Osteoblast (primary cell): ENCODE measurements around the gene FAF1. TPM values are rescaled to one million over a fixed set of nuclear protein-coding genes. Genes with fewer than 3 reads are reported as not detected.

Source experiments
- DNase-seq: peaks from one replicate; pipeline ENCODE4 v3.0.0; 2011; ENCODE audit warnings: low spot score, mixed read lengths; ENCODE audit not compliant: insufficient read length; ENCODE audit errors: missing footprints
- H2AFZ ChIP-seq: 2 replicates; pipeline ENCODE4 v1.6.0; 2011; ENCODE audit warnings: mild to moderate bottlenecking, low read length
- H3K27ac ChIP-seq: 2 replicates; pipeline ENCODE4 v1.5.1; 2011; ENCODE audit warnings: mild to moderate bottlenecking, low read depth, low read length, moderate library complexity
- H3K27me3 ChIP-seq: 2 replicates; pipeline ENCODE4 v1.6.0; 2012; ENCODE audit warnings: mild to moderate bottlenecking, control low read depth, inconsistent platforms, low read length, moderate library complexity; ENCODE audit not compliant: insufficient read depth
- H3K36me3 ChIP-seq: 2 replicates; pipeline ENCODE4 v1.5.1; 2011; ENCODE audit warnings: mild to moderate bottlenecking, low read length, control low read depth, moderate library complexity; ENCODE audit not compliant: insufficient read depth
- H3K4me1 ChIP-seq: 2 replicates; pipeline ENCODE4 v1.5.1; 2011; ENCODE audit warnings: mild to moderate bottlenecking, low read length, control low read depth, moderate library complexity; ENCODE audit not compliant: insufficient read depth
- H3K4me2 ChIP-seq: 2 replicates; pipeline ENCODE4 v1.6.0; 2011; ENCODE audit warnings: mild to moderate bottlenecking, low read length; ENCODE audit not compliant: insufficient read depth
- H3K4me3 ChIP-seq: fragments of 200-600 bp; sonication (generic); 3 replicates; pipeline ENCODE4 v1.5.1; 2012; ENCODE audit warnings: mild to moderate bottlenecking, low read length, inconsistent platforms; ENCODE audit not compliant: insufficient read depth
- H3K79me2 ChIP-seq: 2 replicates; pipeline ENCODE4 v1.6.0; 2012; ENCODE audit warnings: mild to moderate bottlenecking, low read length, control low read depth, inconsistent platforms; ENCODE audit not compliant: insufficient read depth
- H3K9me3 ChIP-seq: 2 replicates; pipeline ENCODE4 v1.5.1; 2011; ENCODE audit warnings: low read depth, low read length, control low read depth
- H4K20me1 ChIP-seq: 2 replicates; pipeline ENCODE4 v1.6.0; 2012; ENCODE audit warnings: mild to moderate bottlenecking, low read length, control low read depth; ENCODE audit not compliant: insufficient read depth
- total RNA-seq: library from RNA; depleted of rRNA; stranded (reverse); fragments of >200 nt; gene quantifications from 2 replicates; pipeline ENCODE4 v1.2.3, GENCODE V29; 2012
- TF ChIP-seq, protein P1 (sequence below): IDR thresholded peaks from 2 replicates; pipeline ENCODE4 v1.5.1; 2011; ENCODE audit warnings: mild to moderate bottlenecking, low read depth, low read length, moderate library complexity; ENCODE audit errors: extremely low read depth

Gene FAF1
- total RNA-seq, 1 donor = 40.5 TPM

DNA sequence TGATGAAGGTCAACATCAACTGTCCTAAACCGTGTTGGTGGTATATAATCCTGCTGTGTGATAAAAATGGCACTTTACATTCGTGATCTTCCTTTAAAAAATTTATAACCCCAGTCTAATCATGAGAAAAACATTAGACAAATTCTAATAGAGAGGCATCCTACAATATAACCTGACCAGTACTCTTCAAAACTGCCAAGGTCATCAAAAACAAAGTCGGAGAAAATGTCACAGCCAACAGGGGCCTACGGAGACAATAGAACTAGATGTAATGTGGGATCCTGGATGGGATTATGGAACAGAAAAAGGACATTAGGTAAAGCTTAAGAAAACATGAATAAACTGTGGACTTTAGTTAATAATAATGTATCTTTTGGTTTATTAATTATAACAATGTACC is 34.9 kb upstream of the FAF1 start:
- DNase-seq = no peak
- no peaks in the 10 kb centered on the region for H3K79me2 ChIP-seq
- H3K4me1 ChIP-seq = peaks cover 3% of the 10 kb centered on the region
- no peak overlapping the region for H2AFZ ChIP-seq
- H3K4me2 ChIP-seq = no peak overlapping the region
- no peaks in the 10 kb centered on the region for H3K36me3 ChIP-seq
- TF ChIP-seq, protein P1, sequence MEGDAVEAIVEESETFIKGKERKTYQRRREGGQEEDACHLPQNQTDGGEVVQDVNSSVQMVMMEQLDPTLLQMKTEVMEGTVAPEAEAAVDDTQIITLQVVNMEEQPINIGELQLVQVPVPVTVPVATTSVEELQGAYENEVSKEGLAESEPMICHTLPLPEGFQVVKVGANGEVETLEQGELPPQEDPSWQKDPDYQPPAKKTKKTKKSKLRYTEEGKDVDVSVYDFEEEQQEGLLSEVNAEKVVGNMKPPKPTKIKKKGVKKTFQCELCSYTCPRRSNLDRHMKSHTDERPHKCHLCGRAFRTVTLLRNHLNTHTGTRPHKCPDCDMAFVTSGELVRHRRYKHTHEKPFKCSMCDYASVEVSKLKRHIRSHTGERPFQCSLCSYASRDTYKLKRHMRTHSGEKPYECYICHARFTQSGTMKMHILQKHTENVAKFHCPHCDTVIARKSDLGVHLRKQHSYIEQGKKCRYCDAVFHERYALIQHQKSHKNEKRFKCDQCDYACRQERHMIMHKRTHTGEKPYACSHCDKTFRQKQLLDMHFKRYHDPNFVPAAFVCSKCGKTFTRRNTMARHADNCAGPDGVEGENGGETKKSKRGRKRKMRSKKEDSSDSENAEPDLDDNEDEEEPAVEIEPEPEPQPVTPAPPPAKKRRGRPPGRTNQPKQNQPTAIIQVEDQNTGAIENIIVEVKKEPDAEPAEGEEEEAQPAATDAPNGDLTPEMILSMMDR = no peak
- H3K9me3 ChIP-seq = no peaks in the 10 kb centered on the region
- no peaks in the 10 kb centered on the region for H3K27me3 ChIP-seq
- H3K27ac ChIP-seq = no peak overlapping the region
- no peaks in the 10 kb centered on the region for H4K20me1 ChIP-seq
- no peak overlapping the region for H3K4me3 ChIP-seq

DNA sequence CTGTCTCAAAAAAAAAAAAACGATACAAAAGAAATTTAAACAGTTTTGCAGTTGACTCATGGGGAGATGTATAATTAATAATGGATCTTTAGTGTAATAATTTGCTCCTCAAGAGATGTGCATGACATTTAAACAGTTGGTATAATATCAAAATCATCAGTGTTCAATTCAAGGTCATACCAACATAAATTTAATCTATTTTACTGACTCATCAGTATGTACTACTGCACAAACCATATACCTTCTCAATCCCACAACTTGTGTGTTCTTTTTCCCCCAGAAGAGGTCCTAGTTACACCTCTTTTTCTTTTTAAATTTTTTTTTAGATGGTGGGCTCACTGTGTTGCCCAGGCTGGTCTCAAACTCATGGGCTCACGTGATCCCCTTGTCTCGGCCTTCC is 33.6 kb upstream of the FAF1 start:
- H3K79me2 ChIP-seq = peaks cover 2% of the 10 kb centered on the region
- H3K27ac ChIP-seq = no peak overlapping the region
- peaks cover 12% of the 10 kb centered on the region for H3K4me1 ChIP-seq
- H3K27me3 ChIP-seq = no peaks in the 10 kb centered on the region
- H2AFZ ChIP-seq = no peak overlapping the region
- TF ChIP-seq, protein P1 = no peak
- H3K4me2 ChIP-seq = no peak overlapping the region
- no peaks in the 10 kb centered on the region for H3K9me3 ChIP-seq
- H3K36me3 ChIP-seq = no peaks in the 10 kb centered on the region
- no peaks in the 10 kb centered on the region for H4K20me1 ChIP-seq
- no peak overlapping the region for H3K4me3 ChIP-seq
- DNase-seq = no peak

DNA sequence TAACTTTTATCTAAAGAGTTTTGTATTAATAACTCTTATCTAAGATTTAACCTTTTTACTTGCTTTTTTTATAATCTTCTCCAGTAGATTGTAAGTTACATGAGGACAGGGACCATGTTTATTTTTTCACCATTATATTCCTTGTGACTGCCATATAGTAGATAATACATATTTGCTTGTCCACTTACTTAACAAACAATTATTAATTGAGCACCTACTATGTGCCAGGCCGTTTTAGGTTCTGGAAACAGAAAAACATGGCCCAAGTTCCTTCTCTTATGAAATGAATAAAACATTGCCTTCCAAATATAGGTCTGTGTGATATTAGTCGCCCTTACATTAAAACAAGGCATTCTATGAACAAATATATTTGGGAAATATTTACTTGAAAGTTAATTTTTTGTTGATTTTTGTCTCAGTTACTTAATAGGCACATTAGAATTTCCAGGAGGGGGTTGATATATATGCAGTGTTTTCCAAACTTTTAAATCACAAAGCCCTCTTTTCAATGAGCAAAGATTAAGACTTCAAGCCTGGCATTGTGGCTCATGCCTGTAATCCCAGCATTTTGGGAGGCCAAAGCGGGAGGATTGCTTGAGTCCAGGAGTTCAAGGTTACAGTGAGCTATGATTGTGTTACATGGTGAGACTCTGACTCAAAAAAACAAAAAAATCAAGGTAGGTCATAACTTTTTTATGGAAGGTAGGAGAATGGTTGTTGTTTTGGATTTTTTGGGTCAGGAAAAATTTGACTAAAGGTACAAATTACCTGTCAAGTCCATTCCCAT is 32.7 kb upstream of the FAF1 start:
- Histone ChIP-seq H3K4me3 (no peak overlapping the region), H3K27ac (no peak overlapping the region), H3K79me2 (peaks cover 2% of the 10 kb centered on the region), H3K4me1 (peaks cover 12% of the 10 kb centered on the region), H3K4me2 (no peak overlapping the region), H4K20me1 (no peaks in the 10 kb centered on the region), H3K9me3 (no peaks in the 10 kb centered on the region), H2AFZ (no peak overlapping the region), H3K27me3 (no peaks in the 10 kb centered on the region), H3K36me3 (no peaks in the 10 kb centered on the region)
- no peak for DNase-seq
- TF ChIP-seq, protein P1 = no peak

DNA sequence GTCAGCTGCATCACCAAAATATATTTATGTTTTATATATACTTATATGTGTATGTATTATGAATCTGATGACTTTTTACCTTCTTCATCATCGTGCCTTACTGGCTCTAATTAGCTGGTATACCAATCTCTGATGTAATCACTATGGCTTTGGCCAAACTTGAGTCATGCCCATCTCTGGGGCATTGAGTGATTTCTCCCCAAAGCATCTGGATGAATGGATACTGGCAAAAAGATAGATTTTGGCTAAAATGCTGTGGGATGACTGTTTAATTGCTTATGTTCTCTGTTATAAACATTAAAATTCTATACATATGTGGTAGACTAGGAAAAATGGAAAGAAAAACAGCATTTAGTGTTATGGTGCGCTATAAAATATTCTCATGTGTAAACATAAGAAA is 29.6 kb upstream of the FAF1 start:
- peaks cover 12% of the 10 kb centered on the region for H3K4me1 ChIP-seq
- H3K9me3 ChIP-seq = no peaks in the 10 kb centered on the region
- peaks cover 11% of the 10 kb centered on the region for H3K79me2 ChIP-seq
- H3K4me2 ChIP-seq = peak overlapping the region; percentile 30
- DNase-seq = peak; percentile 91
- H4K20me1 ChIP-seq = no peaks in the 10 kb centered on the region
- TF ChIP-seq, protein P1 = no peak
- H3K4me3 ChIP-seq = no peak overlapping the region
- H3K36me3 ChIP-seq = no peaks in the 10 kb centered on the region
- peak overlapping the region; percentile 39 for H3K27ac ChIP-seq
- H2AFZ ChIP-seq = no peak overlapping the region
- H3K27me3 ChIP-seq = no peaks in the 10 kb centered on the region
